ENCODE measurements around the gene LCE1E.

DNA sequence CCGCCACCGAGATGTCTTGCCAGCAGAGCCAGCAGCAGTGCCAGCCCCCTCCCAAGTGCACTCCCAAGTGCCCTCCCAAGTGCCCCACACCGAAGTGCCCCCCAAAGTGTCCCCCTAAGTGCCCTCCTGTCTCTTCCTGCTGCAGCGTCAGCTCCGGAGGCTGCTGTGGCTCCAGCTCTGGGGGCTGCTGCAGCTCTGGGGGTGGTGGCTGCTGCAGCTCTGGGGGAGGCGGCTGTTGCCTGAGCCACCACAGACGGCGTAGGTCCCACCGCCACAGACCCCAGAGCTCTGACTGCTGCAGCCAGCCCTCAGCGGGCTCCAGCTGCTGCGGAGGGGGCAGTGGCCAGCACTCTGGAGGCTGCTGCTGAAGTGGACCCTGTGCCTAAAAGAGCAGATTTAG, 9.7 kb upstream of the LCE1E start:
- no peak for TF ChIP-seq POLR2A (IDR thresholded peaks at IDR 0.05; ENCODE audit: low read depth, low read length)
- TF ChIP-seq TAF1 (IDR thresholded peaks at IDR 0.05; ENCODE audit: low read depth, low read length): no peak
- TF ChIP-seq POU2F2 (IDR thresholded peaks at IDR 0.05; ENCODE audit: low read depth, low read length): no peak
- TF ChIP-seq POLR2AphosphoS5 (IDR thresholded peaks at IDR 0.05; ENCODE audit: low read depth, low read length): no peak

All from GM12891 (cell line).